GM12872 (cell line): Measurements from ENCODE around the gene MRPL20.

Source experiments
- CTCF ChIP-seq: IDR thresholded peaks from 3 replicates; pipeline ENCODE4 v1.5.1; 2011; ENCODE audit warnings: low read depth, mild to moderate bottlenecking, low read length, moderate library complexity; ENCODE audit not compliant: insufficient read depth

Gene MRPL20

GRCh38 chr1:1393428-1393827 lies 13.7 kb downstream of the MRPL20 start:
- TF ChIP-seq CTCF = no peak

- no peak for TF ChIP-seq CTCF
These were observed 14.1 kb downstream of the MRPL20 start for GRCh38 chr1:1393014-1393413.

GRCh38 chr1:1391225-1391624 lies 15.9 kb downstream of the MRPL20 start:
- TF ChIP-seq CTCF = no peak

- TF ChIP-seq CTCF = no peak
These were observed 16.4 kb downstream of the MRPL20 start for GRCh38 chr1:1390675-1391074.

DNA sequence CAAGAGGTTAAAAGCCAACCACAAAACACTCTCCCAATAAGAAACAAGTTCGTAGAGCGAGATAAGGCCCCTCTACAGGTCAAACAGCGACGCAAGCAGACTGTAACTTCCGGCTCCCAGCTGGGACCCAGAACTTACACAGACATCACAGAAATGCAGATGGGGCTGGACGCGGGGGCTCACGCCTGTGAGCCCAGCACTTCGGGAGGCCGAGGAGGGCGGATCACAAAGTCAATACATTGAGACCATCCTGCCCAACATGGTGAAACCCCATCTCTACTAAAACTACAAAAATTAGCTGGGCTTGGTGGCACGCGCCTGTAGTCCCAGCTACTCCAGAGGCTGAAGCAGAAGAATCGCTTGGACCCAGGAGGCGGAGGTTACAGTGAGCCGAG lies 19.0 kb downstream of the MRPL20 start:
- no peak for TF ChIP-seq CTCF

GRCh38 chr1:1387098-1388077 lies 19.7 kb downstream of the MRPL20 start:
- no peak for TF ChIP-seq CTCF

GRCh38 chr1:1385931-1386330 lies 21.2 kb downstream of the MRPL20 start:
- no peak for TF ChIP-seq CTCF
